IMR-90 (cell line): Measurements from ENCODE around the gene RETN. TPM values are rescaled to one million over a fixed set of nuclear protein-coding genes. Genes with fewer than 3 reads are reported as not detected.

Source experiments
- ATAC-seq: fragments of 200-7000 bp; cut with Tn5 transposase; 2 replicates; pipeline ENCODE4 v1.9.1; 2020; ENCODE audit warnings: low read depth, mild to moderate bottlenecking, moderate library complexity
- BruUV-seq: library from RNA; stranded (reverse); fragments of 400-500 nt; replicated peaks from 2 replicates; lab custom pipeline; 2021; lab: Mats Ljungman, UMichigan
- CTCF ChIA-PET: fragments of 300-600 bp; formaldehyde crosslinking; extraction: SDS; loops from one replicate; lab custom pipeline; 2021; ENCODE audit warnings: antibody characterized with exemption; lab: Yijun Ruan, JAX
- POLR2A ChIA-PET: fragments of 300-600 bp; sonication (Branson Sonifier 250); formaldehyde crosslinking; loops from one replicate; lab custom pipeline; 2022; ENCODE audit warnings: antibody characterized with exemption; ENCODE audit not compliant: unreplicated experiment; lab: Charles Lee
- DNase-seq: peaks from one replicate; pipeline ENCODE4 v3.0.0; 2013
- H2AFZ ChIP-seq: replicated peaks from 2 replicates; pipeline ENCODE3; 2013; ENCODE audit warnings: low read length, mild to moderate bottlenecking; ENCODE audit not compliant: poor library complexity
- H2AK5ac ChIP-seq: 2 replicates; pipeline ENCODE4 v1.6.1; 2013; ENCODE audit warnings: low read depth, low read length, inconsistent platforms
- H2AK9ac ChIP-seq: replicated peaks from 2 replicates; pipeline ENCODE3; 2013; ENCODE audit warnings: mild to moderate bottlenecking, low read depth, low read length, moderate library complexity; ENCODE audit not compliant: poor library complexity
- H2BK120ac ChIP-seq: 2 replicates; pipeline ENCODE4 v1.6.1; 2013; ENCODE audit warnings: low read depth, low read length, inconsistent platforms
- H2BK15ac ChIP-seq: 3 replicates; pipeline ENCODE4 v1.6.1; 2013; ENCODE audit warnings: low read depth, low read length, inconsistent platforms
- H2BK20ac ChIP-seq: 2 replicates; pipeline ENCODE4 v1.6.1; 2013; ENCODE audit warnings: low read depth, mild to moderate bottlenecking, inconsistent platforms, low read length, moderate library complexity
- H2BK5ac ChIP-seq: 2 replicates; pipeline ENCODE4 v1.6.1; 2013; ENCODE audit warnings: mild to moderate bottlenecking, low read depth, low read length, inconsistent platforms; ENCODE audit not compliant: poor library complexity, severe bottlenecking
- H3K14ac ChIP-seq: replicated peaks from 2 replicates; pipeline ENCODE4 v1.6.1; 2013; ENCODE audit warnings: low read depth, low read length, inconsistent platforms
- H3K18ac ChIP-seq: 2 replicates; pipeline ENCODE4 v1.6.1; 2013; ENCODE audit warnings: low read depth, low read length, control low read depth
- H3K23ac ChIP-seq: 2 replicates; pipeline ENCODE4 v1.6.1; 2013; ENCODE audit warnings: low read depth, low read length, inconsistent platforms
- H3K27ac ChIP-seq: 2 replicates; pipeline ENCODE4 v1.5.1; 2013; ENCODE audit warnings: mild to moderate bottlenecking, control low read depth, low read length; ENCODE audit not compliant: insufficient read depth
- H3K27me3 ChIP-seq: 2 replicates; pipeline ENCODE4 v1.6.1; 2013; ENCODE audit warnings: low read length; ENCODE audit not compliant: control insufficient read depth, insufficient read depth
- H3K36me3 ChIP-seq: 2 replicates; pipeline ENCODE4 v1.6.1; 2013; ENCODE audit warnings: low read length, mixed read lengths; ENCODE audit not compliant: control insufficient read depth, insufficient read depth
- H3K4ac ChIP-seq: 2 replicates; pipeline ENCODE4 v1.6.1; 2013; ENCODE audit warnings: low read depth, low read length, inconsistent platforms
- H3K4me1 ChIP-seq: 2 replicates; pipeline ENCODE4 v1.6.1; 2013; ENCODE audit warnings: low read length, mixed read lengths; ENCODE audit not compliant: control insufficient read depth, insufficient read depth
- H3K4me2 ChIP-seq: 2 replicates; pipeline ENCODE4 v1.6.1; 2013; ENCODE audit warnings: low read depth, mild to moderate bottlenecking, control low read depth, low read length, moderate library complexity
- H3K4me3 ChIP-seq: 2 replicates; pipeline ENCODE4 v1.5.1; 2013; ENCODE audit warnings: low read depth, mild to moderate bottlenecking, control low read depth, low read length, moderate library complexity; ENCODE audit not compliant: insufficient read depth
- H3K56ac ChIP-seq: 2 replicates; pipeline ENCODE4 v1.6.1; 2013; ENCODE audit warnings: low read length, inconsistent platforms; ENCODE audit not compliant: insufficient read depth; ENCODE audit errors: extremely low read depth
- H3K79me1 ChIP-seq, 2 experiments: 2 replicates each; pipeline ENCODE4 v1.6.1; 2013; ENCODE audit warnings: low read length in 2 of 2, inconsistent platforms in 1 of 2, low read depth in 1 of 2
- H3K9ac ChIP-seq: 2 replicates; pipeline ENCODE4 v1.6.1; 2013; ENCODE audit warnings: low read depth, low read length, control low read depth
- H3K9me1 ChIP-seq: 2 replicates; pipeline ENCODE4 v1.6.1; 2013; ENCODE audit warnings: low read length, inconsistent platforms; ENCODE audit not compliant: insufficient read depth
- H3K9me3 ChIP-seq: 2 replicates; pipeline ENCODE4 v1.6.1; 2013; ENCODE audit warnings: low read length; ENCODE audit not compliant: control insufficient read depth, insufficient read depth
- H4K20me1 ChIP-seq: 2 replicates; pipeline ENCODE4 v1.6.1; 2013; ENCODE audit warnings: low read length, inconsistent platforms; ENCODE audit not compliant: insufficient read depth
- H4K5ac ChIP-seq: 2 replicates; pipeline ENCODE4 v1.6.1; 2013; ENCODE audit warnings: mild to moderate bottlenecking, low read depth, low read length, control low read depth
- H4K8ac ChIP-seq, 2 experiments: 2 replicates each; pipeline ENCODE4 v1.6.1; 2013; ENCODE audit warnings: low read depth in 2 of 2, low read length in 2 of 2, control low read depth in 1 of 2, inconsistent platforms in 1 of 2
- H4K91ac ChIP-seq: 2 replicates; pipeline ENCODE4 v1.6.1; 2013; ENCODE audit warnings: low read depth, low read length, inconsistent platforms; ENCODE audit not compliant: insufficient read depth
- BHLHE40 ChIP-seq: fragments of 150-350 bp; IDR thresholded peaks from 2 replicates; pipeline ENCODE4 v1.6.1; 2016; ENCODE audit warnings: mild to moderate bottlenecking, low read depth, low read length
- CEBPB ChIP-seq: IDR thresholded peaks from 2 replicates; pipeline ENCODE4 v1.6.1; 2012; ENCODE audit warnings: low read depth, low read length, improper control_type of control experiment
- CHD1 ChIP-seq: IDR thresholded peaks from 2 replicates; pipeline ENCODE4 v1.6.1; 2012; ENCODE audit warnings: low read depth, low read length, improper control_type of control experiment
- CTCF ChIP-seq: conservative IDR thresholded peaks from 2 replicates; pipeline ENCODE4 v1.5.1; 2012; ENCODE audit warnings: mild to moderate bottlenecking, low read depth, low read length, improper control_type of control experiment
- ELK1 ChIP-seq: fragments of 150-350 bp; IDR thresholded peaks from 2 replicates; pipeline ENCODE4 v1.6.1; 2016; ENCODE audit warnings: low read depth, mild to moderate bottlenecking, low read length, moderate library complexity, borderline replicate concordance
- FOS ChIP-seq: fragments of 150-350 bp; IDR thresholded peaks from 2 replicates; pipeline ENCODE4 v1.6.1; 2016; ENCODE audit warnings: low read depth, low read length
- MAFK ChIP-seq: IDR thresholded peaks from 2 replicates; pipeline ENCODE4 v1.6.1; 2012; ENCODE audit warnings: low read depth, low read length, improper control_type of control experiment
- MAZ ChIP-seq: IDR thresholded peaks from 2 replicates; pipeline ENCODE4 v1.6.1; 2012; ENCODE audit warnings: low read depth, mild to moderate bottlenecking, low read length, improper control_type of control experiment, moderate library complexity, borderline replicate concordance
- MXI1 ChIP-seq: IDR thresholded peaks from 2 replicates; pipeline ENCODE4 v1.6.1; 2012; ENCODE audit warnings: low read depth, mild to moderate bottlenecking, low read length, moderate library complexity, borderline replicate concordance
- NFE2L2 ChIP-seq: fragments of 150-350 bp; IDR thresholded peaks from 2 replicates; pipeline ENCODE4 v1.6.1; 2016; ENCODE audit warnings: low read depth, mild to moderate bottlenecking, low read length
- POLR2A ChIP-seq: IDR thresholded peaks from 2 replicates; pipeline ENCODE4 v1.6.1; 2012; ENCODE audit warnings: mild to moderate bottlenecking, low read depth, low read length
- RAD21 ChIP-seq: IDR thresholded peaks from 2 replicates; pipeline ENCODE4 v1.6.1; 2012; ENCODE audit warnings: low read length, improper control_type of control experiment
- RCOR1 ChIP-seq: IDR thresholded peaks from 2 replicates; pipeline ENCODE4 v1.6.1; 2012; ENCODE audit warnings: mild to moderate bottlenecking, low read length, improper control_type of control experiment; ENCODE audit not compliant: insufficient replicate concordance
- RFX5 ChIP-seq: IDR thresholded peaks from 2 replicates; pipeline ENCODE4 v1.8.0; 2012; ENCODE audit warnings: low read depth, mild to moderate bottlenecking, low read length, moderate library complexity
- SMC3 ChIP-seq: fragments of 150-350 bp; IDR thresholded peaks from 2 replicates; pipeline ENCODE4 v1.6.1; 2016; ENCODE audit warnings: low read depth, mild to moderate bottlenecking, antibody characterized with exemption, low read length, moderate library complexity
- USF2 ChIP-seq: fragments of 150-350 bp; IDR thresholded peaks from 2 replicates; pipeline ENCODE4 v1.6.1; 2017; ENCODE audit warnings: mild to moderate bottlenecking, antibody characterized with exemption, low read length, low read depth
- WGBS, 2 experiments: methylation state at CpG; one replicate each; pipeline versions ENCODE4 v1.1.5 to v1.1.7; 2013; ENCODE audit warnings: missing lambda C conversion rate in 2 of 2; ENCODE audit not compliant: insufficient read length in 1 of 2; ENCODE audit errors: extremely low coverage in 2 of 2; 5-methylcytosine and 5-hydroxymethylcytosine counted together
- dilution Hi-C: fragments of 300-500 bp; cut with HindIII; formaldehyde crosslinking; loops from one replicate; pipeline ENCODE4 v1.14.3; 2018; ENCODE audit warnings: low sequenced_read_pairs; ENCODE audit not compliant: unreplicated experiment
- in situ Hi-C: fragments of 300-500 bp; cut with MboI; formaldehyde crosslinking; loops from 3 replicates; pipeline ENCODE4 v1.14.3; 2019; ENCODE audit warnings: low sequenced_read_pairs, inconsistent platforms, mixed read lengths
- intact Hi-C: fragments of 100-400 bp; cut with micrococcal nuclease; formaldehyde crosslinking; loops from 2 replicates; pipeline ENCODE4 v1.10.0; 2022
- polyA plus RNA-seq, 3 experiments: library from polyadenylated mRNA; depleted of rRNA; stranded (reverse); fragments of >200 nt; gene quantifications; 2 replicates each; pipeline ENCODE4 v1.2.3, GENCODE V29; 2012; ENCODE audit warnings: low replicate concordance in 1 of 3
- total RNA-seq: library from RNA; depleted of rRNA; stranded (reverse); fragments of >200 nt; gene quantifications from 2 replicates; pipeline ENCODE4 v1.2.3, GENCODE V29; 2012

RETN gene
- total and polyA plus RNA-seq, 2 of the 4 experiments (the other 2 are of a cell fraction): not detected

- H3K9me3 ChIP-seq: peaks cover 2% of the 10 kb centered on the region; the same call in 1 of the 2 replicates
- H2BK5ac ChIP-seq: no peak overlapping the region
- no peak overlapping the region for H4K8ac ChIP-seq
- H2BK20ac ChIP-seq: no peak overlapping the region
- no peak overlapping the region for H3K23ac ChIP-seq
- dilution Hi-C loops: no loop called here
- no peaks in the 10 kb centered on the region for H3K79me1 ChIP-seq
- no peaks in the 10 kb centered on the region for H4K20me1 ChIP-seq
- no peak overlapping the region for H3K56ac ChIP-seq
- no CpG with 5 or more reads among the region's 4 CpGs for WGBS, 2 experiments
- no peak overlapping the region for H3K27ac ChIP-seq
- no peak overlapping the region for H2AFZ ChIP-seq
- no peak overlapping the region for H3K18ac ChIP-seq
- peaks cover 16% of the 10 kb centered on the region for H3K27me3 ChIP-seq
- no peaks in the 10 kb centered on the region for H3K4me1 ChIP-seq
- no peak overlapping the region for H3K9ac ChIP-seq
- no peak overlapping the region for H4K91ac ChIP-seq
- in situ Hi-C loops: no loop called here
- no peak overlapping the region for H2BK15ac ChIP-seq
- H3K36me3 ChIP-seq: no peaks in the 10 kb centered on the region
- H3K9me1 ChIP-seq: no peaks in the 10 kb centered on the region
- BruUV-seq: no TSS peak
- TF ChIP-seq MAFK (no peak), RAD21 (no peak), USF2 (no peak), POLR2A (no peak), ELK1 (no peak), CEBPB (no peak), SMC3 (no peak), CHD1 (no peak), NFE2L2 (no peak), RCOR1 (no peak), FOS (no peak), MXI1 (no peak), MAZ (no peak), BHLHE40 (no peak), RFX5 (no peak), CTCF (no peak)
- intact Hi-C loops: no loop called here
- H2AK5ac ChIP-seq: no peak overlapping the region
- no peak overlapping the region for H3K4ac ChIP-seq
- no peak overlapping the region for H4K5ac ChIP-seq
- H2AK9ac ChIP-seq: no peak overlapping the region
- ATAC-seq: no peak
- no peak overlapping the region for H3K4me2 ChIP-seq
- H3K14ac ChIP-seq: no peak overlapping the region
- CTCF ChIA-PET: no interaction called here
- no peak overlapping the region for H2BK120ac ChIP-seq
- no peak for DNase-seq
- no peak overlapping the region for H3K4me3 ChIP-seq
- POLR2A ChIA-PET: no interaction called here
These were observed 25.6 kb downstream of the RETN start for GRCh38 chr19:7694499-7694898.
